ENCODE measurements around the gene ATP2B1.

Gene ATP2B1

GRCh38 chr12:89684136-89684535 lies 24.5 kb downstream of the ATP2B1 start:
- DNase-seq (ENCODE audit: low read depth), result no peak
- TF ChIP-seq CTCF (IDR thresholded peaks at IDR 0.05; ENCODE audit: insufficient read depth, low read depth, low read length, missing control alignments), result no peak
- H3K4me3 ChIP-seq (ENCODE audit: low read length), result no peak overlapping the region

GRCh38 chr12:89682284-89682683 lies 26.4 kb downstream of the ATP2B1 start:
- no peak overlapping the region for H3K4me3 ChIP-seq (ENCODE audit: low read length)
- TF ChIP-seq CTCF (IDR thresholded peaks at IDR 0.05; ENCODE audit: insufficient read depth, low read depth, low read length, missing control alignments), result no peak
- no peak for DNase-seq (ENCODE audit: low read depth)

- no peak for TF ChIP-seq CTCF (IDR thresholded peaks at IDR 0.05; ENCODE audit: insufficient read depth, low read depth, low read length, missing control alignments)
- no peak for DNase-seq (ENCODE audit: low read depth)
- H3K4me3 ChIP-seq (ENCODE audit: low read length), result no peak overlapping the region
Measured at GRCh38 chr12:89680409-89680808, 28.2 kb downstream of the ATP2B1 start.

GRCh38 chr12:89679631-89680030 lies 29.0 kb downstream of the ATP2B1 start:
- no peak for DNase-seq (ENCODE audit: low read depth)
- no peak overlapping the region for H3K4me3 ChIP-seq (ENCODE audit: low read length)
- no peak for TF ChIP-seq CTCF (IDR thresholded peaks at IDR 0.05; ENCODE audit: insufficient read depth, low read depth, low read length, missing control alignments)

GRCh38 chr12:89678225-89678624 lies 30.4 kb downstream of the ATP2B1 start:
- DNase-seq (ENCODE audit: low read depth), result peak; percentile 33
- no peak overlapping the region for H3K4me3 ChIP-seq (ENCODE audit: low read length)
- no peak for TF ChIP-seq CTCF (IDR thresholded peaks at IDR 0.05; ENCODE audit: insufficient read depth, low read depth, low read length, missing control alignments)

- no peak overlapping the region for H3K4me3 ChIP-seq (ENCODE audit: low read length)
- TF ChIP-seq CTCF (IDR thresholded peaks at IDR 0.05; ENCODE audit: insufficient read depth, low read depth, low read length, missing control alignments), result no peak
- no peak for DNase-seq (ENCODE audit: low read depth)
Measured at GRCh38 chr12:89676930-89677329, 31.7 kb downstream of the ATP2B1 start.

GRCh38 chr12:89674326-89674942 lies 34.2 kb downstream of the ATP2B1 start:
- no peak overlapping the region for H3K4me3 ChIP-seq (ENCODE audit: low read length)
- TF ChIP-seq CTCF (IDR thresholded peaks at IDR 0.05; ENCODE audit: insufficient read depth, low read depth, low read length, missing control alignments), result no peak
- DNase-seq (ENCODE audit: low read depth), result no peak

Measured in epithelial cell of esophagus (primary cell).